ENCODE data around the gene USP17L21.
"Not testable (repeated sequence)": the region's sequence is repeated elsewhere in the genome, so short reads cannot be mapped to it uniquely, and the experiment has no call there.

GRCh38 chr4:9262572-9262971 lies at the start of gene USP17L21:
- not testable (repeated sequence) for TF ChIP-seq RAD21 (IDR thresholded peaks at IDR 0.05; ENCODE audit: low read length); MAZ (IDR thresholded peaks at IDR 0.05; ENCODE audit: borderline replicate concordance, low read depth, low read length); CTCF (conservative IDR thresholded peaks at IDR 0.05; ENCODE audit: low read depth, low read length); BHLHE40 (IDR thresholded peaks at IDR 0.05; ENCODE audit: low read depth, low read length); MXI1 (IDR thresholded peaks at IDR 0.05; ENCODE audit: borderline replicate concordance, low read depth, low read length); RCOR1 (IDR thresholded peaks at IDR 0.05; ENCODE audit: insufficient replicate concordance, low read length); POLR2A (IDR thresholded peaks at IDR 0.05; ENCODE audit: low read depth, low read length); MAFK (IDR thresholded peaks at IDR 0.05; ENCODE audit: low read depth, low read length); USF2 (IDR thresholded peaks at IDR 0.05; ENCODE audit: low read depth, low read length); NFE2L2 (IDR thresholded peaks at IDR 0.05; ENCODE audit: low read depth, low read length); SMC3 (IDR thresholded peaks at IDR 0.05; ENCODE audit: low read depth, low read length); ELK1 (IDR thresholded peaks at IDR 0.05; ENCODE audit: borderline replicate concordance, low read depth, low read length); CHD1 (IDR thresholded peaks at IDR 0.05; ENCODE audit: low read depth, low read length); RFX5 (IDR thresholded peaks at IDR 0.05; ENCODE audit: low read depth, low read length)
